Subcutaneous abdominal adipose tissue (tissue), 5 donors: Measurements from ENCODE around the gene FCRLA.

Experiments used
- H3K27ac ChIP-seq: one replicate; pipeline ENCODE4 v1.7.0; 2013; ENCODE audit warnings: low read depth, mild to moderate bottlenecking, inconsistent platforms, low read length, moderate library complexity
- H3K27me3 ChIP-seq, 5 donors: one replicate each; pipeline ENCODE4 v1.7.0; 2013; ENCODE audit warnings: low read length in 5 of 5, inconsistent platforms in 1 of 5; ENCODE audit not compliant: control insufficient read depth in 5 of 5, insufficient read depth in 4 of 5
- H3K36me3 ChIP-seq, 5 donors: one replicate each; pipeline ENCODE4 v1.7.0; 2013; ENCODE audit warnings: low read length in 5 of 5; ENCODE audit not compliant: control insufficient read depth in 5 of 5, insufficient read depth in 5 of 5
- H3K4me1 ChIP-seq, 5 donors: one replicate each; pipeline ENCODE4 v1.7.0; 2013; ENCODE audit warnings: low read length in 5 of 5, mild to moderate bottlenecking in 3 of 5, moderate library complexity in 1 of 5; ENCODE audit not compliant: control insufficient read depth in 5 of 5, insufficient read depth in 5 of 5
- H3K4me3 ChIP-seq, 5 donors: one replicate each; pipeline ENCODE4 v1.7.0; 2013; ENCODE audit warnings: low read length in 5 of 5, low read depth in 1 of 5
- H3K9ac ChIP-seq, 5 donors: one replicate each; pipeline ENCODE4 v1.7.0; 2013; ENCODE audit warnings: low read length in 5 of 5, mild to moderate bottlenecking in 4 of 5, moderate library complexity in 3 of 5
- H3K9me3 ChIP-seq, 5 donors: one replicate each; pipeline ENCODE4 v1.7.0; 2013; ENCODE audit warnings: low read length in 5 of 5; ENCODE audit not compliant: control insufficient read depth in 5 of 5
- donor health status: healthy.
- donor health status: healthy.
- donor health status: healthy.
- donor health status: healthy.
- donor health status: healthy.

Gene FCRLA

DNA sequence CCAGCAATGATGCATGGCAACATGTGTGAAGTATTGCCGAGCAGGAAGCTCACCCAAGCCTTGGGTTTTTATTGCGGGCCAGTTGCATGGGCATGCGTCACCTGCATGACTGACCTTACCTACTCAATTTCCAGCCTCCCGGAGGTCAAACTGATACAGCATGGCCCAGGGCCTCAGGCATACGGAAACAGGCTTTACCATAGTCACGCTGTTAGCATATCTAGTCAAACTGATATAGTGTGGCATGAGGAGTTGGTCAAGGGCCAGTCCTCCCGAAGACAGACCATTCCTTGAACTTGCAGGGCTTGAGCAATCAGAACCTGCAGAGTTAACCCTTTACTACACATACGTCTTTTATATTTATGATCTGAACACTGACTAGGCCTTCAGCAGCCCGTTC lies 36.2 kb downstream of the FCRLA start:
- Histone ChIP-seq H3K4me3 (no peak overlapping the region), H3K9ac (no peak overlapping the region), H3K9me3 (no peaks in the 10 kb centered on the region), H3K27ac (no peak overlapping the region), H3K27me3 (peaks cover 0 to 2% (median 0%) of the 10 kb centered on the region in 5 donors), H3K36me3 (no peaks in the 10 kb centered on the region), H3K4me1 (peaks cover 0 to 23% (median 3%) of the 10 kb centered on the region in 5 donors)

GRCh38 chr1:161747801-161748200 lies 40.8 kb downstream of the FCRLA start:
- peaks cover 4 to 20% (median 17%) of the 10 kb centered on the region in 5 donors for H3K4me1 ChIP-seq
- no peak overlapping the region for H3K4me3 ChIP-seq
- H3K9me3 ChIP-seq = no peaks in the 10 kb centered on the region
- H3K27ac ChIP-seq = no peak overlapping the region
- no peak overlapping the region for H3K9ac ChIP-seq
- H3K36me3 ChIP-seq = peaks cover 2 to 12% (median 10%) of the 10 kb centered on the region in 5 donors
- peaks cover 0 to 2% (median 0%) of the 10 kb centered on the region in 5 donors for H3K27me3 ChIP-seq

- H3K4me1 ChIP-seq = peaks cover 4 to 20% (median 17%) of the 10 kb centered on the region in 5 donors
- H3K9ac ChIP-seq = peak within 1 kb of the TSS; percentile 68 to 86 (median 82)
- H3K9me3 ChIP-seq = no peaks in the 10 kb centered on the region
- peaks cover 17 to 31% (median 24%) of the 10 kb centered on the region in 5 donors for H3K36me3 ChIP-seq
- peak within 1 kb of the TSS; percentile 88 to 100 (median 98) for H3K4me3 ChIP-seq
- H3K27ac ChIP-seq = peak within 1 kb of the TSS; percentile 90
- H3K27me3 ChIP-seq = peaks cover 0 to 2% (median 0%) of the 10 kb centered on the region in 5 donors
Observed at GRCh38 chr1:161749509-161750407, 42.7 kb downstream of the FCRLA start, which contains the start of gene DUSP12. Gene DUSP12 (plus strand): TSS chr1:161749786. CDS start chr1:161749802, 16 bp downstream.

DNA sequence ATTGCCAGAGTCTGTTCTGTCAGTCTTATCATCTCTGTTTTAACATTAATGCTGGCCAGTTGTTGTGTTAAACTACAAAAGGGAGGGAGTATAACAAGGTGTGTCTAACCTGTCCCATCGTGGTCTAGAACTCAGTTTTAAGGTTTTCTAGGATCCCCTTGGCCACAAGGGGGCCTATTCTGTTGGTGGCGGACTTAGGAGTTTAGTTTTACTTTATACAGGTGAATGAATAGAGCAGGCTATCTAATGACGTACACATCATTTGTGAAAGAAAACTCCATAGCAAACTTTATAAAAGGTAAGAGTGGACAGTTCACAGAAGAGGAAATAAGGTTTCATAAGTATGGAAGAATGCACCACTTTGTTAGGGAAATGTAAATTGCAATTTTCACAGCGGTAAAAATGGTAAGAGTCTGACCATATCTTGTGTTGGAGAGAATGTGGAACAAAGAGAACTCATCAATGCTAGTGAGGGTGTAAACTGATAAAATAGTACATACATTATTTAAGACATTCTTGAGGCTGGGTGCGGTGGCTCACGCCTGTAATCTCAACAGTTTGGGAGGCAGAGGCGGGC lies 56.6 kb downstream of the FCRLA start:
- Histone ChIP-seq H3K9me3 (no peaks in the 10 kb centered on the region), H3K27me3 (no peaks in the 10 kb centered on the region), H3K4me3 (no peak overlapping the region), H3K9ac (no peak overlapping the region), H3K4me1 (peaks cover 8 to 22% (median 17%) of the 10 kb centered on the region in 5 donors), H3K27ac (no peak overlapping the region), H3K36me3 (peaks cover 0 to 4% (median 1%) of the 10 kb centered on the region in 5 donors)
